HG03439 (cell line): ENCODE measurements around the gene COL4A1.

Experiments
- ATAC-seq: cut with Tn5 transposase; IDR thresholded peaks from one replicate; pipeline ENCODE4 v1.9.1; 2021; ENCODE audit warnings: mild to moderate bottlenecking, moderate library complexity; ENCODE audit not compliant: unreplicated experiment

The COL4A1 gene

GRCh38 chr13:110277357-110277975 lies 29.5 kb downstream of the COL4A1 start:
- ATAC-seq: no peak

GRCh38 chr13:110276553-110276950 lies 30.4 kb downstream of the COL4A1 start:
- ATAC-seq: no peak

- no peak for ATAC-seq
Measured at GRCh38 chr13:110275931-110276552, 30.9 kb downstream of the COL4A1 start.

GRCh38 chr13:110274687-110275086 lies 32.3 kb downstream of the COL4A1 start:
- no peak for ATAC-seq

- no peak for ATAC-seq
Measured at GRCh38 chr13:110273254-110273653, 33.7 kb downstream of the COL4A1 start.

- ATAC-seq: no peak
Measured at GRCh38 chr13:110272651-110273050, 34.3 kb downstream of the COL4A1 start.

GRCh38 chr13:110272227-110272626 lies 34.7 kb downstream of the COL4A1 start:
- ATAC-seq: no peak

- ATAC-seq: no peak
Measured at GRCh38 chr13:110271313-110271712, 35.6 kb downstream of the COL4A1 start.

GRCh38 chr13:110270507-110270906 lies 36.5 kb downstream of the COL4A1 start:
- ATAC-seq: no peak

- no peak for ATAC-seq
Measured at GRCh38 chr13:110269509-110270185, 37.3 kb downstream of the COL4A1 start.

GRCh38 chr13:110268576-110269185 lies 38.3 kb downstream of the COL4A1 start:
- ATAC-seq: no peak

GRCh38 chr13:110268061-110268460 lies 38.9 kb downstream of the COL4A1 start:
- no peak for ATAC-seq

- no peak for ATAC-seq
Measured at GRCh38 chr13:110266983-110267382, 40.0 kb downstream of the COL4A1 start.

- ATAC-seq: no peak
Measured at GRCh38 chr13:110266431-110266809, 40.5 kb downstream of the COL4A1 start.

GRCh38 chr13:110265682-110266430 lies 41.1 kb downstream of the COL4A1 start:
- no peak for ATAC-seq

GRCh38 chr13:110265341-110265681 lies 41.6 kb downstream of the COL4A1 start:
- ATAC-seq: no peak

- ATAC-seq: no peak
Measured at GRCh38 chr13:110264685-110265275, 42.2 kb downstream of the COL4A1 start.

GRCh38 chr13:110263888-110264287 lies 43.1 kb downstream of the COL4A1 start:
- no peak for ATAC-seq

- no peak for ATAC-seq
Measured at GRCh38 chr13:110263404-110263803, 43.6 kb downstream of the COL4A1 start.

GRCh38 chr13:110262508-110263291 lies 44.3 kb downstream of the COL4A1 start:
- no peak for ATAC-seq
